Measurements from ENCODE around the gene SCN11A. TPM values are rescaled to one million over a fixed set of nuclear protein-coding genes. Genes with fewer than 3 reads are reported as not detected.

SCN11A gene
- total RNA-seq, 1 donor from 2014 or later, result not detected

GRCh38 chr3:39088456-39088855 is 36.7 kb upstream of the SCN11A start:
- DNase-seq (ENCODE audit: low read depth), result no peak
- H3K4me3 ChIP-seq (ENCODE audit: low read depth, low read length), result no peak overlapping the region
- no peak for TF ChIP-seq CTCF (conservative IDR thresholded peaks at IDR 0.05; ENCODE audit: low read depth, low read length)

GRCh38 chr3:39086144-39086543 is 34.4 kb upstream of the SCN11A start:
- DNase-seq (ENCODE audit: low read depth), result no peak
- no peak for TF ChIP-seq CTCF (conservative IDR thresholded peaks at IDR 0.05; ENCODE audit: low read depth, low read length)
- H3K4me3 ChIP-seq (ENCODE audit: low read depth, low read length), result no peak overlapping the region

GRCh38 chr3:39082666-39083313 is 31.0 kb upstream of the SCN11A start:
- no peak for TF ChIP-seq CTCF (conservative IDR thresholded peaks at IDR 0.05; ENCODE audit: low read depth, low read length)
- no peak for DNase-seq (ENCODE audit: low read depth)

GRCh38 chr3:39080026-39080425 is 28.3 kb upstream of the SCN11A start:
- TF ChIP-seq CTCF (conservative IDR thresholded peaks at IDR 0.05; ENCODE audit: low read depth, low read length), result no peak
- no peak for DNase-seq (ENCODE audit: low read depth)
- H3K4me3 ChIP-seq (ENCODE audit: low read depth, low read length), result no peak overlapping the region

More at GRCh38 chr3:39082666-39083313, 31.0 kb upstream of the SCN11A start:
- H3K4me3 ChIP-seq (ENCODE audit: low read depth, low read length), result no peak overlapping the region

GRCh38 chr3:39079530-39079929 is 27.8 kb upstream of the SCN11A start:
- no peak overlapping the region for H3K4me3 ChIP-seq (ENCODE audit: low read depth, low read length)
- no peak for DNase-seq (ENCODE audit: low read depth)
- no peak for TF ChIP-seq CTCF (conservative IDR thresholded peaks at IDR 0.05; ENCODE audit: low read depth, low read length)

- no peak overlapping the region for H3K4me3 ChIP-seq (ENCODE audit: low read depth, low read length)
- DNase-seq (ENCODE audit: low read depth), result no peak
- no peak for TF ChIP-seq CTCF (conservative IDR thresholded peaks at IDR 0.05; ENCODE audit: low read depth, low read length)
Observed at GRCh38 chr3:39075910-39076309, 24.2 kb upstream of the SCN11A start.

- no peak for TF ChIP-seq CTCF (conservative IDR thresholded peaks at IDR 0.05; ENCODE audit: low read depth, low read length)
- H3K4me3 ChIP-seq (ENCODE audit: low read depth, low read length), result no peak overlapping the region
- DNase-seq (ENCODE audit: low read depth), result no peak
Observed at GRCh38 chr3:39068556-39068955, 16.8 kb upstream of the SCN11A start.
